ENCODE data around the gene CSNK1G1.
"Not testable (repeated sequence)": the region's sequence is repeated elsewhere in the genome, so short reads cannot be mapped to it uniquely, and the experiment has no call there.

Gene CSNK1G1
- 30.9 to 63.3 (median 55.6) reads per million in 3 experiments for total RNA-seq

DNA sequence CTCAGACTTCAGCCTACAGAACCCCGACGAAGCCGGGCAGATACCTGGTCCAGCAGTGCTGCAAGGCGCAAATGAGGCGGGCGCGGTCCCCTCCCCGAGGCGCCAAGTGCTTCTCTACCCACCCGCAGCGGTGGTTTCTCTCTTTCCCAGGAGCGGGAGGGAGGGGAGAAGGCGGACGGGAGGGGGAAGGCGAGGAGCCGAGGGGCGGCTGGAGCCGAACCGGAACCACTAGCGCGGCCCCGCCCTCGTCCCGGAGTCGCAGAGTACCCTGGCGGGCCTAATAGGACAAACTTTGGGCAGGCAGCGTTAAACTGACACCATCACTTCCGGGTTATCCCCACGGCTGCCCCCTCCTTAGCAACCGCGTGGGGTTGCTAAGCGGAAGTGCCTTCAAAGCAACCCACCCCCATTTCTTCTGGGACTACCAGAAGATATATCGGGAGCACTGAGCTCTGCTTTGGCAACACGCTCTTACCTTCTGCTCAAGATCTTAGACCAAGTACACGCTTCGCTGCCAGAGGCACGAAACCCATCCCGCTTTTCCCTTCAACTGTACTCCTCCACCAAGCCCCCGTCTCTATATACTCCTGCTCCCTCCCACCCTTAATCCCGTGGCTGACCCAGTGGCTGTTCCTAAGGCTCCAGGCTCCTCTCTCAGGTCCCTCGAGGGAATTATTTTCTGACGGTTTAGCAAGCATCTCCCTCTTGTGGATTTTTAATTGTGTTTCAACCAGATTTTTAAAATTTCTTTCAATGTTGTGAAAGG, at the start of gene CSNK1G1:
TSS of gene CSNK1G1 (minus strand) at position 230 of the 766 bp plus-strand sequence. CDS start 55,674 bp downstream, outside the sequence.
- peak; percentile 90 for DNase-seq

DNA sequence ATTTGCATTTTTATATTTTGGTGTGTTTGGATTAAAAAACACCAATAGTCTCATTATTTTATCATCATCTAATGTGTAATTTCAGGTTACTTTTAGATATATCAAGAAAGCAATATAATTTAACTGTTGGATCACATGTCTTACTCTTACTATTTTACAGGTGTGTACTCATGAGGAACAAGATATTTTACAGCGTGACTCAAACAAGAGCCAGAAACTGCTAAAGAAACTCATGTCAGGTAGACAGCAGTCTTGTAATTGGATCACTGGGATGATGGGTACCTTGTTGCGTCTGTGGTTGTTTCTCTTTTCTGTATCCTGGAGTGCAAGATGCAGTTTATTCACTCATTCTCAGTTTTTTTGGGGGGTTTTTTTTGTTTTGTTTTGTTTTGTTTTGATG, 44.6 kb upstream of the CSNK1G1 start:
- no peak for DNase-seq

DNA sequence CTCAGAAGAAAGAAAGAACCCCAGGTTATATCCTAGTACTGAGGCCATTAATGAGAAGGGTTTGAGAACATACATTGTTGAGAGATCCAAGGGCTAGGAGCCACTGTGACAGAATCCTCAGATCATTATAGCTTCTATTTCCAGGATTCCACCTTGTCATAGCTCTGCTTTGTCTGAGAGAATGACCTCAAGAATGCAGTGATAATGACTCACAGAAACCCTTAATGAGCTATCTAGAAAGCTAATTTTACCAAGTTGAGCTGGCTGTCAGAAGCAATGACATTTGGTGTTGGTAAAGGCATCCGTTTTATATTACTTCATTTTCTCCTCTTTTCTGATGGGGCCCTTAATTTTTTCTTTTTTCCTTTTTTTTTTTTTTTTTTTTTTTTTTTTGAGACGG, 42.6 kb upstream of the CSNK1G1 start:
- no peak for DNase-seq

GRCh38 chr15:64396789-64397188, 40.8 kb upstream of the CSNK1G1 start:
- DNase-seq = no peak

GRCh38 chr15:64392471-64392870, 36.5 kb upstream of the CSNK1G1 start:
- DNase-seq = not testable (repeated sequence)

GRCh38 chr15:64389036-64389435, 33.1 kb upstream of the CSNK1G1 start:
- no peak for DNase-seq

GRCh38 chr15:64387562-64388168, 31.7 kb upstream of the CSNK1G1 start, which contains the start of gene TRIP4:
Gene TRIP4, plus strand, starts transcription at chr15:64387836. Its CDS starts 28 bp downstream, at chr15:64387864.
- peak; percentile 96 for DNase-seq

GRCh38 chr15:64386291-64386690, 30.3 kb upstream of the CSNK1G1 start:
- no peak for DNase-seq

- DNase-seq = no peak
These were observed 27.8 kb upstream of the CSNK1G1 start for GRCh38 chr15:64383760-64384159.

DNA sequence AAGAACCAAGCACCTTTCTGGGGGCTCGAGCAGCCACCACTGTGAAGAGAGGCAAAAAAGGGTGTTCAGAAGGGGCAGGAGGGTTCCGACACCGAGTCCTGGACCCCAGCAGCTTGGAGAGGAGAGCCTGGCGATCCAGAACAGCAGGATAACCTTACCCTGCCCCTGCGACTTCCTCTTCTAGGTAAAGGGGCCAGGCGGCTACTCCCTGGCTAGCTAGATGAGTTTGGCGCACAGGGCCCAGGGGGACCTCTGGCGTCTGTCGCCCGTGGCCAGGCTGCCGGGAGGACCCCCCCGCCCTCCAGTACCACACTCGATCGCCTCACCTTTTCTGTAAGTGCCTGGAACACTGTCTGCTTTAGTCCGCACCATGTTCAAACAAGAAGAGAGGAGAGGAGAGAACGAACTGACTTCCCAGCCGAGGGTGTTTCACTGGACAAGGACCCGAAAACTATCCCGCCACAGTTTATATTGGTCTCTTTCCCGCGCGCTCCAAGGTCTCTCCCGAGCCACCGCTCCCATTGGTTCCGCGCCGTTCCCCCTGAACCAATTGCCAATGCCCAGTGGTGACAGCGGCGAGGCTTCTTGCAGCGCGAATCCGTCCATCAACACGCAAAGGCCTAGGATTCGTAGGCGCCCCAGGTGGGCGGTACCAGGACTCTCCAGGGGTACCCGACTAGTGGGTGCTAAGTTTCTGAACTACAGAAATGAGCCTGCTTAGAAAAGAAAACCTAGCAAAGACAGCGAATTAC, 25.2 kb upstream of the CSNK1G1 start, which contains the start of gene PCLAF:
TSS of gene PCLAF (minus strand) at position 442 of the 752 bp plus-strand sequence. CDS start at position 372, 70 bp downstream.
- DNase-seq = peak; percentile 86

- DNase-seq = not testable (repeated sequence)
These were observed 24.3 kb upstream of the CSNK1G1 start for GRCh38 chr15:64380130-64380870.

DNA sequence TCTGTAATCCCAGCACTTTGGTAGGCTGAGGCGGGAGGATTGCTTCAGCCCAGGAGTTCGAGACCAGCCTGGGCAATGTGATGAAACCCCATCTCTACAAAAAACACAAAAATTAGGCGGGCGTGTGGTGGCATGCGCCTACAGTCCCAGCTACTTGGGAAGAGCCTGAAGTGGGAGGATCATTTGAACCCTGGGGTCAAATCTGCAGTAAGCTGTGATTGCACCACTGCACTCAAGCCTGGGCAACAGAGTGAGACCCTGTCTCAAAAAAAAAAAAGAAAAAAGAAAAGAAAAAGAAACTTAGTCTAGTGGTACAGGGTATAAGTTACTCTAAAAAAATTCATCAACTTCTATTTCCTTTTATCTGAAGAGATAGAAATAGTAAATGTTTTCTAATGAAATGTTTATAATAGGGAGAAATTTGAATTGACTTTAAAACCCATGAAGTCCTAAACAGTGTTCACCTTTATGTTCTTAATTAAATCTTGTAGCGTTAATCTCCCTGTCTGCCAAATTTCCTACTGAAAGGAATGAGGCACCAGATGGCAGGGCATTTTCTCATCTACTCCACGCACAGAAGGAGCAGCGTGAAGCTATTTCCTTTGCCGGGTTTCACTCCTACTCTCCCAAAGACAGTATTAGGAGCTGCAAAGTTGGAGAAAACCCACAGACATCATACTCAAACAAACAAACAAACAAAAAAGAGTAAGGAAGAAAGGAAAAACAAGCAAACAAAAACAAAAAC, 23.4 kb upstream of the CSNK1G1 start:
- DNase-seq = no peak

DNA sequence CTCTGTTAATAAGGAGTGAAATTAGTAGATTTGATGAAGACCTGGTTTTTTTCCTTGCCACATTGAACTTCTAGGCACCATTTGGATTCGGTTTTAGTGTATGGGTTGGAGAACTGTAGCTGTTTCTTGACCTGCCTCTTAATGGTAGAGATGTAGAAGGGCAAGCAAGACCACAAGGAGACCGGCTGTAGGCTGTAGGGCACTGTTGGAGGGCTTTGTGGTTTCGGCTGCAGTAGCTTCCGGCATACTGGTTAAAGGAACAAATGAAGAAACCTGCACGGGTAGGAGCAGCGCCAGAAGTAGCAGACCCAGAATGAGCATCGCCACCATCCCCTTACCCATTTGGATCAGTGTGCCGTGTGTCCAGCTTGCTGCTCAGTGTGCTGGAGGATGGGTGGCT, 17.4 kb upstream of the CSNK1G1 start:
- DNase-seq = no peak

- DNase-seq = not testable (repeated sequence)
These were observed 15.4 kb upstream of the CSNK1G1 start for GRCh38 chr15:64371383-64371782.

DNA sequence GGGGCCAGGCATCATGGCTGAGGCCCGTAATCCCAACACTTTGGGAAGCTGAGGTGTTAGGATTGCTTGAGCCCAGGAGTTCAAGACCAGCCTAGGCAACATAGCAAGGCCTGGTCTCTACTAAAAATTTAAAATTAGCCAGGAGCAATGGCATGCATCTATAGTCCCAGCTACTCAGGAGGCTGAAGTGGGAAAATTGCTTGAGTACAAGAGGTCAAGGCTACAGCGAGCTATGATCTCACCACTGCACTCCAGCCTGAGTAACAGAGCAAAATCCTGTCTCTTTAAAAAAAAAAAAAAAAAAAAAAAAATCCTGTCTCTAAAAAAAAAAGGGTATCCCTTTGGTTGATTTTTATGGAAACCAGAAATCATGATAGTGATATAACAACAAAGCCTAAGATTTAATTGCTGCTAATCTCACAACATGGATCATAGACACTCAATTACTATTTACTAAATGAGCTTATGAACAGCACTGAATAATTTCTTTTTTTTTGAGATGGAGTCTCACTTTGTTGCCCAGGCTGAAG, 13.2 kb upstream of the CSNK1G1 start:
- DNase-seq = no peak

- DNase-seq = no peak
These were observed 5.3 kb upstream of the CSNK1G1 start for GRCh38 chr15:64361259-64361658.

- no peak for DNase-seq
These were observed 702 bp upstream of the CSNK1G1 start for GRCh38 chr15:64356710-64357040.

DNA sequence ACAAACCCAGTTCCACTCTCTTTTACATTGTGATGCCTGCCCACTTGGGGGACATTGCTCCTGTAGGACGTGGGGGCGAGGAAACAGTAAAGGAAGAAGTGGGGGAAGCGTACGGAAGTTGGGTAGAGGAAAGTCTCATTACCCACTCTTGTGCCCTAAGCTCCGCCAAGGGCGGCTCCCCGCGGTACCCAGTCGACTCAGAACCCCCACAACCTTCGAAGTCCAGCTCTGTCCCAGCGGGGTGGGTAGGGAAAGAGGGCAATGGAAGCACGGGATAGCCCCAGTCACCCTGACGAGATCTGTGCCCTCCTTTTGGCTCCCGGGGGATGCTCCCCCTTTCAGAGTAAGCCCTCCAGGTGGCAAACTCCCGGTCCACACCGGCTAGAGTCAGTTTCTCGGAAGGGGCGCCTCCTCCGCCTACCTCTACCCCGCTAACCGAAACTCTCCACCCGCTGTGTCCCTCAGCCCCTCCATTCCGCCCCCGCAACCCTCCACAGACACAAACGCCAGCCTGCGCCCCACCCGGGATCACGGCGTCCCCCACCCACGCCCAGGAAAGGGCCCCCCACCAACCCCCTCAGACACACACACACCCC, 527 bp downstream of the CSNK1G1 start:
- peak; percentile 4 for DNase-seq

- DNase-seq = no peak
These were observed 1.2 kb downstream of the CSNK1G1 start for GRCh38 chr15:64354688-64355344.

GRCh38 chr15:64351265-64351664, 4.7 kb downstream of the CSNK1G1 start:
- DNase-seq = no peak

- no peak for DNase-seq
These were observed 6.6 kb downstream of the CSNK1G1 start for GRCh38 chr15:64349375-64349774.

All from central memory CD4-positive, alpha-beta T cell (primary cell).